Endodermal cell (in vitro differentiated cells): ENCODE data around the gene BPIFB2. TPM values are rescaled to one million over a fixed set of nuclear protein-coding genes. Genes with fewer than 3 reads are reported as not detected.

Source experiments
- DNase-seq: peaks from one replicate; pipeline ENCODE4 v3.0.0-alpha.2; 2017
- H3K27ac ChIP-seq: 2 replicates; pipeline ENCODE4 v1.5.1; 2013; ENCODE audit warnings: mild to moderate bottlenecking, low read depth, low read length, moderate library complexity
- H3K27me3 ChIP-seq: 2 replicates; pipeline ENCODE4 v1.6.1; 2013; ENCODE audit warnings: mild to moderate bottlenecking, low read length, moderate library complexity; ENCODE audit not compliant: insufficient read depth, control insufficient read depth, poor library complexity, severe bottlenecking
- H3K36me3 ChIP-seq: 2 replicates; pipeline ENCODE4 v1.7.0; 2013; ENCODE audit warnings: mild to moderate bottlenecking, low read length, moderate library complexity; ENCODE audit not compliant: control insufficient read depth, insufficient read depth
- H3K4me1 ChIP-seq: one replicate; pipeline ENCODE4 v1.7.0; 2013; ENCODE audit warnings: low read length; ENCODE audit not compliant: control insufficient read depth, insufficient read depth
- H3K4me3 ChIP-seq: 2 replicates; pipeline ENCODE4 v1.5.1; 2013; ENCODE audit warnings: mild to moderate bottlenecking, low read length, moderate library complexity
- H3K9ac ChIP-seq: 2 replicates; pipeline ENCODE4 v1.6.1; 2013; ENCODE audit warnings: mild to moderate bottlenecking, low read length, moderate library complexity; ENCODE audit not compliant: poor library complexity, severe bottlenecking; ENCODE audit errors: extremely low read depth
- H3K9me3 ChIP-seq: 2 replicates; pipeline ENCODE4 v1.6.1; 2013; ENCODE audit warnings: mild to moderate bottlenecking, low read length, moderate library complexity; ENCODE audit not compliant: control insufficient read depth
- H3K27ac Mint-ChIP-seq: 2 replicates; pipeline ENCODE4 v1.8.0; 2020; ENCODE audit warnings: mixed read lengths
- H3K27me3 Mint-ChIP-seq: 2 replicates; pipeline ENCODE4 v1.8.0; 2021; ENCODE audit warnings: mild to moderate bottlenecking, mixed read lengths; ENCODE audit not compliant: insufficient read depth
- H3K36me3 Mint-ChIP-seq: 2 replicates; pipeline ENCODE4 v1.8.0; 2020; ENCODE audit warnings: low read depth, mixed read lengths
- H3K4me1 Mint-ChIP-seq: 2 replicates; pipeline ENCODE4 v1.8.0; 2020; ENCODE audit warnings: mixed read lengths
- H3K4me3 Mint-ChIP-seq: 2 replicates; pipeline ENCODE4 v1.8.0; 2020; ENCODE audit warnings: mild to moderate bottlenecking, moderate library complexity, mixed read lengths
- H3K9me3 Mint-ChIP-seq: 2 replicates; pipeline ENCODE4 v1.8.0; 2020; ENCODE audit warnings: mild to moderate bottlenecking, mixed read lengths
- CTCF ChIP-seq: fragments of 200-600 bp; sonication (generic); conservative IDR thresholded peaks from 2 replicates; pipeline ENCODE4 v1.5.0; 2021; ENCODE audit warnings: antibody characterized with exemption, mild to moderate bottlenecking
- WGBS, 2 experiments: methylation state at CpG; one replicate each; pipeline versions ENCODE4 v1.1.5 to v1.1.7; 2013; ENCODE audit warnings: missing lambda C conversion rate in 2 of 2, mixed read lengths in 1 of 2; ENCODE audit not compliant: insufficient coverage in 1 of 2, insufficient read length in 1 of 2; 5-methylcytosine and 5-hydroxymethylcytosine counted together
- total RNA-seq, 2 donors: library from RNA; stranded (reverse); fragmentation: NEBNext Ultra II Directional in 1 of 2; extraction: Animal tissue kit (Norgen Biotek cat#: 25700) in 1 of 2; gene quantifications; 2 replicates in 1 of 2; 3 replicates in 1 of 2; pipeline ENCODE4 v1.2.1, GENCODE V29; 2021

The BPIFB2 gene
- total RNA-seq, 2 donors from 2014 or later, result not detected

GRCh38 chr20:32984196-32984595, 23.3 kb upstream of the BPIFB2 start:
- WGBS, 2 experiments, result 66 to 80% methylated on average over 4 to 7 of the region's 7 CpGs
- no peaks in the 10 kb centered on the region for H3K36me3 Mint-ChIP-seq
- no peaks in the 10 kb centered on the region for H3K27me3 ChIP-seq
- DNase-seq, result peak; percentile 78
- H3K4me3 Mint-ChIP-seq, result no peak overlapping the region
- peaks cover 21% of the 10 kb centered on the region for H3K4me1 Mint-ChIP-seq
- H3K27ac ChIP-seq, result no peak overlapping the region
- no peak overlapping the region for H3K9ac ChIP-seq
- no peaks in the 10 kb centered on the region for H3K9me3 Mint-ChIP-seq
- H3K36me3 ChIP-seq, result no peaks in the 10 kb centered on the region
- no peaks in the 10 kb centered on the region for H3K4me1 ChIP-seq
- H3K27me3 Mint-ChIP-seq, result no peaks in the 10 kb centered on the region
- TF ChIP-seq CTCF, result no peak
- no peak overlapping the region for H3K4me3 ChIP-seq
- H3K9me3 ChIP-seq, result no peaks in the 10 kb centered on the region
- peak overlapping the region; percentile 42 for H3K27ac Mint-ChIP-seq

GRCh38 chr20:32984631-32985354, 22.7 kb upstream of the BPIFB2 start:
- no peak for TF ChIP-seq CTCF
- H3K36me3 ChIP-seq, result no peaks in the 10 kb centered on the region

GRCh38 chr20:32985596-32985995, 21.9 kb upstream of the BPIFB2 start:
- no peak overlapping the region for H3K4me3 Mint-ChIP-seq

More at GRCh38 chr20:32984631-32985354, 22.7 kb upstream of the BPIFB2 start:
- no peak overlapping the region for H3K4me3 Mint-ChIP-seq
- Histone ChIP-seq H3K9ac (no peak overlapping the region), H3K27me3 (no peaks in the 10 kb centered on the region), H3K9me3 (no peaks in the 10 kb centered on the region), H3K4me1 (no peaks in the 10 kb centered on the region), H3K27ac (no peak overlapping the region), H3K4me3 (no peak overlapping the region)
- no peaks in the 10 kb centered on the region for H3K27me3 Mint-ChIP-seq
- H3K9me3 Mint-ChIP-seq, result no peaks in the 10 kb centered on the region
- H3K27ac Mint-ChIP-seq, result peak overlapping the region; percentile 42
- peaks cover 21% of the 10 kb centered on the region for H3K4me1 Mint-ChIP-seq
- WGBS, 2 experiments, result 91 to 93% methylated on average over 8 to 9 of the region's 9 CpGs
- no peaks in the 10 kb centered on the region for H3K36me3 Mint-ChIP-seq
- no peak for DNase-seq

More at GRCh38 chr20:32985596-32985995, 21.9 kb upstream of the BPIFB2 start:
- Histone ChIP-seq H3K9ac (no peak overlapping the region), H3K4me3 (no peak overlapping the region), H3K4me1 (no peaks in the 10 kb centered on the region), H3K27me3 (no peaks in the 10 kb centered on the region), H3K27ac (no peak overlapping the region), H3K36me3 (no peaks in the 10 kb centered on the region), H3K9me3 (no peaks in the 10 kb centered on the region)
- no peaks in the 10 kb centered on the region for H3K9me3 Mint-ChIP-seq
- TF ChIP-seq CTCF, result no peak
- no peaks in the 10 kb centered on the region for H3K27me3 Mint-ChIP-seq
- no peaks in the 10 kb centered on the region for H3K36me3 Mint-ChIP-seq
- H3K27ac Mint-ChIP-seq, result peak overlapping the region; percentile 20
- H3K4me1 Mint-ChIP-seq, result peaks cover 21% of the 10 kb centered on the region
- WGBS, 2 experiments, result 90 to 97% methylated on average over 2 to 6 of the region's 6 CpGs
- DNase-seq, result no peak
